Memory B cell (primary cell): ENCODE data around the gene ATP10A.

ENCODE experiments used
- ATAC-seq: fragments of 150-1000 bp; cut with Tn5 transposase; 2 replicates; pipeline ENCODE4 v1.10.0; 2021; ENCODE audit warnings: low read depth, mild to moderate bottlenecking, moderate library complexity
- DNase-seq, 2 donors: peaks; one replicate each; pipeline ENCODE4 v3.0.0; 2022; ENCODE audit warnings: low spot score in 2 of 2
- H3K27ac Mint-ChIP-seq: one replicate; pipeline ENCODE4 v1.8.0; 2022; ENCODE audit warnings: mild to moderate bottlenecking, moderate library complexity, mixed read lengths
- H3K27me3 Mint-ChIP-seq: one replicate; pipeline ENCODE4 v1.8.0; 2022; ENCODE audit warnings: mixed read lengths
- H3K36me3 Mint-ChIP-seq: one replicate; pipeline ENCODE4 v1.8.0; 2022; ENCODE audit warnings: mild to moderate bottlenecking, mixed read lengths
- H3K4me1 Mint-ChIP-seq: one replicate; pipeline ENCODE4 v1.8.0; 2022; ENCODE audit warnings: mixed read lengths
- H3K4me3 Mint-ChIP-seq: one replicate; pipeline ENCODE4 v1.8.0; 2022; ENCODE audit warnings: mild to moderate bottlenecking, moderate library complexity, mixed read lengths
- H3K9me3 Mint-ChIP-seq: one replicate; pipeline ENCODE4 v1.8.0; 2022; ENCODE audit warnings: mixed read lengths

The ATP10A gene

GRCh38 chr15:25687276-25687675, 175.9 kb downstream of the ATP10A start:
- Mint-ChIP-seq H3K27me3 (no peaks in the 10 kb centered on the region), H3K4me3 (no peak overlapping the region), H3K36me3 (no peaks in the 10 kb centered on the region), H3K4me1 (no peaks in the 10 kb centered on the region), H3K9me3 (peaks cover 4% of the 10 kb centered on the region), H3K27ac (no peak overlapping the region)
- DNase-seq (no peak), ATAC-seq (no peak)

- Mint-ChIP-seq H3K4me3 (no peak overlapping the region), H3K27ac (no peak overlapping the region), H3K4me1 (no peaks in the 10 kb centered on the region), H3K36me3 (no peaks in the 10 kb centered on the region), H3K27me3 (no peaks in the 10 kb centered on the region), H3K9me3 (peaks cover 5% of the 10 kb centered on the region)
- no peak for DNase-seq
- no peak for ATAC-seq
These were observed 176.3 kb downstream of the ATP10A start for GRCh38 chr15:25686780-25687179.

GRCh38 chr15:25684521-25685431, 178.4 kb downstream of the ATP10A start:
- DNase-seq = no peak
- H3K27me3 Mint-ChIP-seq = peaks cover 2% of the 10 kb centered on the region
- H3K27ac Mint-ChIP-seq = no peak overlapping the region
- peaks cover 8% of the 10 kb centered on the region for H3K9me3 Mint-ChIP-seq
- no peaks in the 10 kb centered on the region for H3K36me3 Mint-ChIP-seq
- ATAC-seq = no peak
- no peaks in the 10 kb centered on the region for H3K4me1 Mint-ChIP-seq
- H3K4me3 Mint-ChIP-seq = no peak overlapping the region

GRCh38 chr15:25683911-25684310, 179.2 kb downstream of the ATP10A start:
- no peak for DNase-seq
- Mint-ChIP-seq H3K9me3 (peaks cover 8% of the 10 kb centered on the region), H3K27ac (no peak overlapping the region), H3K4me3 (no peak overlapping the region), H3K27me3 (peaks cover 2% of the 10 kb centered on the region), H3K4me1 (no peaks in the 10 kb centered on the region), H3K36me3 (no peaks in the 10 kb centered on the region)
- ATAC-seq = no peak

- peaks cover 2% of the 10 kb centered on the region for H3K27me3 Mint-ChIP-seq
- no peak for DNase-seq
- H3K36me3 Mint-ChIP-seq = no peaks in the 10 kb centered on the region
- no peak overlapping the region for H3K4me3 Mint-ChIP-seq
- ATAC-seq = no peak
- H3K4me1 Mint-ChIP-seq = no peaks in the 10 kb centered on the region
- H3K27ac Mint-ChIP-seq = no peak overlapping the region
- peaks cover 8% of the 10 kb centered on the region for H3K9me3 Mint-ChIP-seq
These were observed 179.7 kb downstream of the ATP10A start for GRCh38 chr15:25683415-25683814.

- Mint-ChIP-seq H3K4me1 (no peaks in the 10 kb centered on the region), H3K9me3 (peaks cover 8% of the 10 kb centered on the region), H3K4me3 (no peak overlapping the region), H3K27me3 (peaks cover 2% of the 10 kb centered on the region), H3K27ac (no peak overlapping the region), H3K36me3 (no peaks in the 10 kb centered on the region)
- DNase-seq (no peak), ATAC-seq (no peak)
These were observed 180.8 kb downstream of the ATP10A start for GRCh38 chr15:25682340-25682739.

- Mint-ChIP-seq H3K36me3 (no peaks in the 10 kb centered on the region), H3K9me3 (peaks cover 8% of the 10 kb centered on the region), H3K27ac (no peak overlapping the region), H3K27me3 (peaks cover 2% of the 10 kb centered on the region), H3K4me3 (no peak overlapping the region), H3K4me1 (no peaks in the 10 kb centered on the region)
- no peak for ATAC-seq
- DNase-seq = no peak
These were observed 182.5 kb downstream of the ATP10A start for GRCh38 chr15:25680686-25681025.

GRCh38 chr15:25679964-25680685, 183.0 kb downstream of the ATP10A start:
- no peaks in the 10 kb centered on the region for H3K4me1 Mint-ChIP-seq
- DNase-seq (no peak), ATAC-seq (no peak)
- H3K27ac Mint-ChIP-seq = no peak overlapping the region
- no peak overlapping the region for H3K4me3 Mint-ChIP-seq
- peaks cover 2% of the 10 kb centered on the region for H3K27me3 Mint-ChIP-seq
- peaks cover 8% of the 10 kb centered on the region for H3K9me3 Mint-ChIP-seq
- H3K36me3 Mint-ChIP-seq = no peaks in the 10 kb centered on the region

- no peaks in the 10 kb centered on the region for H3K4me1 Mint-ChIP-seq
- no peak for DNase-seq
- H3K4me3 Mint-ChIP-seq = no peak overlapping the region
- no peak for ATAC-seq
- no peaks in the 10 kb centered on the region for H3K36me3 Mint-ChIP-seq
- peaks cover 8% of the 10 kb centered on the region for H3K9me3 Mint-ChIP-seq
- H3K27me3 Mint-ChIP-seq = peaks cover 2% of the 10 kb centered on the region
- no peak overlapping the region for H3K27ac Mint-ChIP-seq
These were observed 183.6 kb downstream of the ATP10A start for GRCh38 chr15:25679492-25679891.

- H3K9me3 Mint-ChIP-seq = peaks cover 8% of the 10 kb centered on the region
- ATAC-seq (no peak), DNase-seq (no peak)
- H3K36me3 Mint-ChIP-seq = no peaks in the 10 kb centered on the region
- H3K27ac Mint-ChIP-seq = no peak overlapping the region
- no peak overlapping the region for H3K4me3 Mint-ChIP-seq
- H3K27me3 Mint-ChIP-seq = peaks cover 2% of the 10 kb centered on the region
- H3K4me1 Mint-ChIP-seq = no peaks in the 10 kb centered on the region
These were observed 184.6 kb downstream of the ATP10A start for GRCh38 chr15:25678500-25678855.

GRCh38 chr15:25677719-25678499, 185.2 kb downstream of the ATP10A start:
- DNase-seq = no peak
- peaks cover 4% of the 10 kb centered on the region for H3K9me3 Mint-ChIP-seq
- no peak overlapping the region for H3K27ac Mint-ChIP-seq
- no peak overlapping the region for H3K4me3 Mint-ChIP-seq
- H3K27me3 Mint-ChIP-seq = peaks cover 2% of the 10 kb centered on the region
- H3K4me1 Mint-ChIP-seq = no peaks in the 10 kb centered on the region
- ATAC-seq = no peak
- no peaks in the 10 kb centered on the region for H3K36me3 Mint-ChIP-seq

- H3K27me3 Mint-ChIP-seq = peaks cover 7% of the 10 kb centered on the region
- no peaks in the 10 kb centered on the region for H3K4me1 Mint-ChIP-seq
- no peak overlapping the region for H3K4me3 Mint-ChIP-seq
- H3K27ac Mint-ChIP-seq = no peak overlapping the region
- H3K36me3 Mint-ChIP-seq = no peaks in the 10 kb centered on the region
- H3K9me3 Mint-ChIP-seq = peaks cover 1% of the 10 kb centered on the region
- no peak for DNase-seq
- ATAC-seq = no peak
These were observed 187.1 kb downstream of the ATP10A start for GRCh38 chr15:25676070-25676469.

GRCh38 chr15:25675396-25675795, 187.7 kb downstream of the ATP10A start:
- ATAC-seq = no peak
- H3K27ac Mint-ChIP-seq = no peak overlapping the region
- no peak overlapping the region for H3K4me3 Mint-ChIP-seq
- H3K9me3 Mint-ChIP-seq = peaks cover 1% of the 10 kb centered on the region
- peaks cover 7% of the 10 kb centered on the region for H3K27me3 Mint-ChIP-seq
- no peak for DNase-seq
- H3K36me3 Mint-ChIP-seq = no peaks in the 10 kb centered on the region
- H3K4me1 Mint-ChIP-seq = no peaks in the 10 kb centered on the region

GRCh38 chr15:25674913-25675312, 188.2 kb downstream of the ATP10A start:
- no peak overlapping the region for H3K27ac Mint-ChIP-seq

More at GRCh38 chr15:25674913-25675312, 188.2 kb downstream of the ATP10A start:
- peaks cover 6% of the 10 kb centered on the region for H3K27me3 Mint-ChIP-seq
- ATAC-seq = no peak
- H3K4me3 Mint-ChIP-seq = no peak overlapping the region
- no peaks in the 10 kb centered on the region for H3K36me3 Mint-ChIP-seq
- no peak for DNase-seq
- no peaks in the 10 kb centered on the region for H3K4me1 Mint-ChIP-seq
- no peaks in the 10 kb centered on the region for H3K9me3 Mint-ChIP-seq
